GM18907 (cell line): ENCODE data around the gene PPA2.

Experiments used
- ATAC-seq: cut with Tn5 transposase; IDR thresholded peaks from one replicate; pipeline ENCODE4 v1.9.1; 2021; ENCODE audit warnings: mild to moderate bottlenecking, moderate library complexity; ENCODE audit not compliant: unreplicated experiment

PPA2 gene

DNA sequence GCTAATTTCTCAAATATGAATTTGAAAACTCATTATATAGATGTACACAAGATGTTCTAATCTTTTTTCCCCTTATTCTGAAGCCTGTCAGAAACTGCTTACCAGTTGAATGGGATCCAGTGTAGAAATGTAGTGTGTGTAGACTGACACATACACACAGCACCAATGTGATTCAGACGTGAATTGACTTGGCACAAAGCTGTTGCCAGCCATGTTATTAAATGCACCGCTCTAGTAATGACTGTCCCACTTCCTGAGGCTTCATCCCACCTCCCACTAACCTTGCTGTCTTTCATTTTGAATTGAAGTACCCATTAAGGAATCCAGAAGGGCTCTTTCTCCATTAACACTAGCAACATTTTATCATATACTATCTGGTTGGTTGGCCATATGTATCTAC lies 146.6 kb downstream of the PPA2 start:
- no peak for ATAC-seq
